Ishikawa (cell line): Measurements from ENCODE around the gene TMC2.

ENCODE experiments used
- CEBPB ChIP-seq: IDR thresholded peaks from 2 replicates; pipeline ENCODE4 v1.6.1; 2012
- CREB1 ChIP-seq: IDR thresholded peaks from 2 replicates; pipeline ENCODE4 v1.6.1; 2012; ENCODE audit warnings: low read depth
- EGR1 ChIP-seq: IDR thresholded peaks from 2 replicates; pipeline ENCODE4 v1.6.1; 2012
- EP300 ChIP-seq: IDR thresholded peaks from 2 replicates; pipeline ENCODE4 v1.6.1; 2012; ENCODE audit warnings: borderline replicate concordance
- FOXM1 ChIP-seq: IDR thresholded peaks from 2 replicates; pipeline ENCODE4 v1.6.1; 2012; ENCODE audit warnings: low read depth, borderline replicate concordance
- MAX ChIP-seq: IDR thresholded peaks from 2 replicates; pipeline ENCODE4 v1.6.1; 2012
- NFIC ChIP-seq: IDR thresholded peaks from 2 replicates; pipeline ENCODE4 v1.6.1; 2012
- RAD21 ChIP-seq: IDR thresholded peaks from 2 replicates; pipeline ENCODE4 v1.6.1; 2012; ENCODE audit warnings: low read depth
- TAF1 ChIP-seq: IDR thresholded peaks from 2 replicates; pipeline ENCODE4 v1.6.1; 2012; ENCODE audit warnings: low read depth, mild to moderate bottlenecking
- TCF12 ChIP-seq: IDR thresholded peaks from 2 replicates; pipeline ENCODE4 v1.6.1; 2012; ENCODE audit warnings: low read depth
- TEAD4 ChIP-seq: IDR thresholded peaks from 2 replicates; pipeline ENCODE4 v1.6.1; 2012
- USF1 ChIP-seq: IDR thresholded peaks from 2 replicates; pipeline ENCODE4 v1.6.1; 2012
- YY1 ChIP-seq: IDR thresholded peaks from 2 replicates; pipeline ENCODE4 v1.6.1; 2012; ENCODE audit warnings: low read depth
- ZBTB7A ChIP-seq: IDR thresholded peaks from 2 replicates; pipeline ENCODE4 v1.6.1; 2012; ENCODE audit warnings: low read depth
- TF ChIP-seq, protein P1 (sequence below): IDR thresholded peaks from 2 replicates; pipeline ENCODE4 v1.6.1; 2012; ENCODE audit warnings: low read depth, mild to moderate bottlenecking

Gene TMC2

GRCh38 chr20:2509468-2509781 is 26.9 kb upstream of the TMC2 start:
- TF ChIP-seq, protein P1, sequence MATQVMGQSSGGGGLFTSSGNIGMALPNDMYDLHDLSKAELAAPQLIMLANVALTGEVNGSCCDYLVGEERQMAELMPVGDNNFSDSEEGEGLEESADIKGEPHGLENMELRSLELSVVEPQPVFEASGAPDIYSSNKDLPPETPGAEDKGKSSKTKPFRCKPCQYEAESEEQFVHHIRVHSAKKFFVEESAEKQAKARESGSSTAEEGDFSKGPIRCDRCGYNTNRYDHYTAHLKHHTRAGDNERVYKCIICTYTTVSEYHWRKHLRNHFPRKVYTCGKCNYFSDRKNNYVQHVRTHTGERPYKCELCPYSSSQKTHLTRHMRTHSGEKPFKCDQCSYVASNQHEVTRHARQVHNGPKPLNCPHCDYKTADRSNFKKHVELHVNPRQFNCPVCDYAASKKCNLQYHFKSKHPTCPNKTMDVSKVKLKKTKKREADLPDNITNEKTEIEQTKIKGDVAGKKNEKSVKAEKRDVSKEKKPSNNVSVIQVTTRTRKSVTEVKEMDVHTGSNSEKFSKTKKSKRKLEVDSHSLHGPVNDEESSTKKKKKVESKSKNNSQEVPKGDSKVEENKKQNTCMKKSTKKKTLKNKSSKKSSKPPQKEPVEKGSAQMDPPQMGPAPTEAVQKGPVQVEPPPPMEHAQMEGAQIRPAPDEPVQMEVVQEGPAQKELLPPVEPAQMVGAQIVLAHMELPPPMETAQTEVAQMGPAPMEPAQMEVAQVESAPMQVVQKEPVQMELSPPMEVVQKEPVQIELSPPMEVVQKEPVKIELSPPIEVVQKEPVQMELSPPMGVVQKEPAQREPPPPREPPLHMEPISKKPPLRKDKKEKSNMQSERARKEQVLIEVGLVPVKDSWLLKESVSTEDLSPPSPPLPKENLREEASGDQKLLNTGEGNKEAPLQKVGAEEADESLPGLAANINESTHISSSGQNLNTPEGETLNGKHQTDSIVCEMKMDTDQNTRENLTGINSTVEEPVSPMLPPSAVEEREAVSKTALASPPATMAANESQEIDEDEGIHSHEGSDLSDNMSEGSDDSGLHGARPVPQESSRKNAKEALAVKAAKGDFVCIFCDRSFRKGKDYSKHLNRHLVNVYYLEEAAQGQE = no peak
- TF ChIP-seq USF1 = no peak

- TF ChIP-seq TCF12 = no peak
- no peak for TF ChIP-seq TAF1
- TF ChIP-seq FOXM1 = no peak
- TF ChIP-seq ZBTB7A = no peak
- TF ChIP-seq MAX = no peak
- TF ChIP-seq EP300 = no peak
- TF ChIP-seq, protein P1 = no peak
- no peak for TF ChIP-seq USF1
- TF ChIP-seq YY1 = no peak
These were observed 26.6 kb upstream of the TMC2 start for GRCh38 chr20:2509794-2510193.

- TF ChIP-seq NFIC = no peak
- no peak for TF ChIP-seq CREB1
These were observed 21.2 kb upstream of the TMC2 start for GRCh38 chr20:2515203-2515602.

DNA sequence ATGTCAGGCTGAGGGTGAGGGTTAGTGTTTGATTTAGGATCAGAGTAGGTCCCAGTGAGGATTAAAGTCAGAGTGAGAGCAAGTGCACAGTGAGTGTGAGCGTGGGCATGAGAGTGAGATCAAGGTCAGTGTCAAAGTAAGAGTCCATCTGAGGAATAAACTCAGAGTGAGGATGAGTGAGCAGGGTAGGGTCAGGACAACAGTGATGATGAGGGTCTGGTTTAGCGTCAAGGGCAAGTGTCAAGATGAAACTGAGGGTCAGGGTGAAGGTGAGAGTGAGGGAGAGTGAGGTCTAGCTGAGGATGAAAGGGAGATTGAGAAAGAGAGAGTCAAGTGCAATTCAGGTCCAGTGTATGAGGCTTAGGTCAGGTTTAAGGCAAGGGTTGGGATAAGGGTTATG is 20.0 kb upstream of the TMC2 start:
- no peak for TF ChIP-seq CREB1
- no peak for TF ChIP-seq MAX
- no peak for TF ChIP-seq TEAD4

- TF ChIP-seq YY1 (no peak), FOXM1 (no peak), CREB1 (no peak), RAD21 (no peak), EGR1 (no peak), TEAD4 (no peak), NFIC (no peak), USF1 (no peak), MAX (no peak), CEBPB (no peak), TAF1 (no peak), TCF12 (no peak), ZBTB7A (no peak), EP300 (no peak)
- TF ChIP-seq, protein P1 = no peak
These were observed 18.3 kb upstream of the TMC2 start for GRCh38 chr20:2518096-2518495.

GRCh38 chr20:2518558-2518957 is 17.8 kb upstream of the TMC2 start:
- TF ChIP-seq MAX = no peak
- TF ChIP-seq EGR1 = no peak
- TF ChIP-seq RAD21 = no peak
- no peak for TF ChIP-seq FOXM1
- TF ChIP-seq CEBPB = no peak
- no peak for TF ChIP-seq TEAD4
- TF ChIP-seq CREB1 = no peak
- TF ChIP-seq EP300 = no peak
- TF ChIP-seq NFIC = no peak
- no peak for TF ChIP-seq TAF1
- no peak for TF ChIP-seq YY1
- TF ChIP-seq TCF12 = no peak
- TF ChIP-seq USF1 = no peak
- TF ChIP-seq, protein P1 = no peak
- no peak for TF ChIP-seq ZBTB7A
